ENCODE measurements around the gene SETBP1. TPM values are rescaled to one million over a fixed set of nuclear protein-coding genes. Genes with fewer than 3 reads are reported as not detected.

Gene SETBP1
- total and polyA plus RNA-seq, 2 of the 8 experiments (the other 6 are each of a cell fraction or from before 2014, with no cell fraction given), result 2.0 to 6.5 TPM

DNA sequence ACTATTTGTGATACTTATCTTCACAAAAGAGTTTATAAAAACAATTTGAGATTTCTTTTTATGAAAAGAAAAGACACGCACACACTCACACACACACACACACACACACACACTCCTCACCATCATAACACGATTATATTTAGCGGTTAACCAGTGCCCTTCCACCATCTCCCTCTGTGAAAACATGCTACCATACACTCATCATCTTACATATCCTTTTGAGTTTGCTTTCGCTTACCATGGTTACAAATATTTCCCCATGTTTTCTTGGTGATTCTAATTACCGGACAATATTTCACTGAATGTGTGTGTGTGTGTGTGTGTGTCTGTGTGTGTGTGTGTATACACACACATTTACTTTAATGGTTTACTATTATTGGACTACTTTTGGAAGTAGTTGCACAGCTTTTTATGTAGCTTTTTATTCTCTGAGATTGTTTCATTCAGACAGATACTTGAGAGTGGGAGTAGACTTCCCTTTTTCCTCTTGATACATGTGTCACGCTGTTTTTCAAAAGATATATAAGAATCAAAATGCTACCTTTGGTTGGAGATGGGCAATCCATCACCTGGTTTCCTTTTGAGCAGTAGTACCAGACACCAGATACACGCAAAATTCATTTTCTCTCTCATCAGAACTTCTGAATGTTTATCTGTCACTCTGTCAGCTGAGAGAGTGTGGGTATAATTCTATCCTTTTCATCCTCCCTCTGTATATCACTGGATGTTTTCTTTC, 138.1 kb downstream of the SETBP1 start (continued):
- TF ChIP-seq, protein P1, sequence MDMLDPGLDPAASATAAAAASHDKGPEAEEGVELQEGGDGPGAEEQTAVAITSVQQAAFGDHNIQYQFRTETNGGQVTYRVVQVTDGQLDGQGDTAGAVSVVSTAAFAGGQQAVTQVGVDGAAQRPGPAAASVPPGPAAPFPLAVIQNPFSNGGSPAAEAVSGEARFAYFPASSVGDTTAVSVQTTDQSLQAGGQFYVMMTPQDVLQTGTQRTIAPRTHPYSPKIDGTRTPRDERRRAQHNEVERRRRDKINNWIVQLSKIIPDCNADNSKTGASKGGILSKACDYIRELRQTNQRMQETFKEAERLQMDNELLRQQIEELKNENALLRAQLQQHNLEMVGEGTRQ (IDR thresholded peaks at IDR 0.05; ENCODE audit: low read length), result no peak
- no peak for TF ChIP-seq KDM4A (IDR thresholded peaks at IDR 0.05; ENCODE audit: low read depth, low read length, severe bottlenecking)
- TF ChIP-seq CBX5 (IDR thresholded peaks at IDR 0.05; ENCODE audit: low read depth, low read length), result no peak
- TF ChIP-seq, protein P2, sequence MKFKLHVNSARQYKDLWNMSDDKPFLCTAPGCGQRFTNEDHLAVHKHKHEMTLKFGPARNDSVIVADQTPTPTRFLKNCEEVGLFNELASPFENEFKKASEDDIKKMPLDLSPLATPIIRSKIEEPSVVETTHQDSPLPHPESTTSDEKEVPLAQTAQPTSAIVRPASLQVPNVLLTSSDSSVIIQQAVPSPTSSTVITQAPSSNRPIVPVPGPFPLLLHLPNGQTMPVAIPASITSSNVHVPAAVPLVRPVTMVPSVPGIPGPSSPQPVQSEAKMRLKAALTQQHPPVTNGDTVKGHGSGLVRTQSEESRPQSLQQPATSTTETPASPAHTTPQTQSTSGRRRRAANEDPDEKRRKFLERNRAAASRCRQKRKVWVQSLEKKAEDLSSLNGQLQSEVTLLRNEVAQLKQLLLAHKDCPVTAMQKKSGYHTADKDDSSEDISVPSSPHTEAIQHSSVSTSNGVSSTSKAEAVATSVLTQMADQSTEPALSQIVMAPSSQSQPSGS (IDR thresholded peaks at IDR 0.05; ENCODE audit: low read length), result no peak
- no peak for TF ChIP-seq MAFK (IDR thresholded peaks at IDR 0.05; ENCODE audit: low read depth, low read length)
- TF ChIP-seq RFX5 (IDR thresholded peaks at IDR 0.05; ENCODE audit: borderline replicate concordance, low read depth, low read length), result no peak
- TF ChIP-seq ZNF274 (IDR thresholded peaks at IDR 0.05; ENCODE audit: borderline replicate concordance, extremely low read depth, low read length), result no peak

Data from H1 (cell line).